Kidney (tissue), 22 donors: ENCODE results near the gene GRB10. TPM values are rescaled to one million over a fixed set of nuclear protein-coding genes. Genes with fewer than 3 reads are reported as not detected.

Experiments used
- DNase-seq, 5 donors: peaks; one replicate each; pipeline ENCODE4 v3.0.0-alpha.2; 2013 to 2020
- FAIRE-seq: peaks from 2 replicates; lab custom pipeline; 2012; peaks lifted over from hg19 to GRCh38; lab: Jason Lieb, UNC
- H3K27ac ChIP-seq, 2 donors: one replicate each; pipeline ENCODE4 v1.7.0; 2013; ENCODE audit warnings: low read depth in 2 of 2, low read length in 2 of 2, inconsistent platforms in 1 of 2
- H3K27me3 ChIP-seq: one replicate; pipeline ENCODE4 v1.7.1; 2013; ENCODE audit warnings: low read length, inconsistent platforms; ENCODE audit not compliant: control insufficient read depth, insufficient read depth
- H3K36me3 ChIP-seq, 3 donors: one replicate each; pipeline versions ENCODE4 v1.7.0 to v1.7.1; 2013; ENCODE audit warnings: low read length in 3 of 3, control low read depth in 1 of 3, inconsistent platforms in 1 of 3; ENCODE audit not compliant: insufficient read depth in 3 of 3, control insufficient read depth in 2 of 3
- H3K4me1 ChIP-seq, 3 donors: one replicate each; pipeline versions ENCODE4 v1.7.0 to v1.7.1; 2013; ENCODE audit warnings: low read length in 3 of 3, inconsistent platforms in 1 of 3, low read depth in 1 of 3; ENCODE audit not compliant: control insufficient read depth in 2 of 3, insufficient read depth in 2 of 3
- H3K4me3 ChIP-seq, 3 donors: one replicate each; pipeline versions ENCODE4 v1.7.0 to v1.8.1; 2013; ENCODE audit warnings: low read length in 3 of 3, control low read depth in 1 of 3, inconsistent platforms in 1 of 3
- H3K9ac ChIP-seq, 3 donors: one replicate each; pipeline versions ENCODE4 v1.7.0 to v1.7.1; 2013; ENCODE audit warnings: low read length in 3 of 3, control low read depth in 1 of 3, inconsistent platforms in 1 of 3
- H3K9me3 ChIP-seq, 3 donors: one replicate each; pipeline versions ENCODE4 v1.7.0 to v1.7.1; 2013; ENCODE audit warnings: low read length in 3 of 3, control low read depth in 1 of 3, inconsistent platforms in 1 of 3; ENCODE audit not compliant: control insufficient read depth in 2 of 3, insufficient read depth in 1 of 3
- intact Hi-C: fragments of 100-400 bp; cut with DNase I; formaldehyde crosslinking; loops from one replicate; pipeline ENCODE4 v1.11.1; 2022
- long read RNA-seq, 10 donors: library from polyadenylated mRNA in 1 of 10; unstranded in 1 of 10; transcript quantifications; one replicate each; pipeline ENCODE4 v2.0.0 and lab custom pipeline, GENCODE V29; 2021 to 2026
- polyA plus RNA-seq: library from polyadenylated mRNA; stranded (reverse); fragments of 350-450 nt; fragmentation: Illumina TruSeq; extraction: RNeasy Lipid Tissue Mini Kit (QIAGEN cat#74804); gene quantifications from one replicate; pipeline ENCODE4 v1.2.3, GENCODE V29; 2014; ENCODE audit warnings: low read depth, low replicate concordance; ENCODE audit not compliant: insufficient read depth
- total RNA-seq: library from RNA; stranded (reverse); fragmentation: NEBNext Ultra II Directional; extraction: Animal tissue kit (Norgen Biotek cat#: 25700); gene quantifications from one replicate; pipeline ENCODE4 v1.2.1, GENCODE V29; 2021
- TF ChIP-seq, protein P1 (sequence below): IDR thresholded peaks from 3 replicates; pipeline ENCODE4 v1.5.1; 2012; ENCODE audit warnings: mild to moderate bottlenecking, moderate library complexity, borderline replicate concordance; ENCODE audit not compliant: insufficient read depth; ENCODE audit errors: extremely low read depth
- donor health status: control.
- donor health status: control.
- donor health status: control.
- donor health status: control.
- donor health status: control.
- donor health status: DM: yes; HTN: yes; CAD: no.
- donor health status: Normal renal cell carcinoma (clear cell type).

The GRB10 gene
- total RNA-seq (57.8 TPM), polyA plus RNA-seq (32.3 TPM)
- long read RNA-seq, donor 1, partial matches to known transcripts: 0 of 1 reads
- long read RNA-seq, donor 1, other reads (novel, unspliced or antisense): 0 of 1 reads
- long read RNA-seq, donor 2: 0 reads
- long read RNA-seq, donor 3: 0 reads
- long read RNA-seq, donor 4, full-length matches to known transcripts: 5 of 5 reads
- long read RNA-seq, donor 4, partial matches to known transcripts: 0 of 5 reads
- long read RNA-seq, donor 4, other reads (novel, unspliced or antisense): 0 of 5 reads
- long read RNA-seq, donor 5: 0 reads
- long read RNA-seq, donor 6, partial matches to known transcripts: 0 of 1 reads
- long read RNA-seq, donor 6, other reads (novel, unspliced or antisense): 0 of 1 reads
- long read RNA-seq, donor 7, full-length matches to known transcripts: 8 of 37 reads
- long read RNA-seq, donor 7, partial matches to known transcripts: 11 of 37 reads
- long read RNA-seq, donor 7, other reads (novel, unspliced or antisense): 18 of 37 reads
- long read RNA-seq, donor 8, full-length matches to known transcripts: 2 of 2 reads
- long read RNA-seq, donor 8, partial matches to known transcripts: 0 of 2 reads
- long read RNA-seq, donor 8, other reads (novel, unspliced or antisense): 0 of 2 reads
- long read RNA-seq, donor 9, partial matches to known transcripts: 0 of 1 reads
- long read RNA-seq, donor 9, other reads (novel, unspliced or antisense): 0 of 1 reads
- long read RNA-seq, donor 10: 0 reads

DNA sequence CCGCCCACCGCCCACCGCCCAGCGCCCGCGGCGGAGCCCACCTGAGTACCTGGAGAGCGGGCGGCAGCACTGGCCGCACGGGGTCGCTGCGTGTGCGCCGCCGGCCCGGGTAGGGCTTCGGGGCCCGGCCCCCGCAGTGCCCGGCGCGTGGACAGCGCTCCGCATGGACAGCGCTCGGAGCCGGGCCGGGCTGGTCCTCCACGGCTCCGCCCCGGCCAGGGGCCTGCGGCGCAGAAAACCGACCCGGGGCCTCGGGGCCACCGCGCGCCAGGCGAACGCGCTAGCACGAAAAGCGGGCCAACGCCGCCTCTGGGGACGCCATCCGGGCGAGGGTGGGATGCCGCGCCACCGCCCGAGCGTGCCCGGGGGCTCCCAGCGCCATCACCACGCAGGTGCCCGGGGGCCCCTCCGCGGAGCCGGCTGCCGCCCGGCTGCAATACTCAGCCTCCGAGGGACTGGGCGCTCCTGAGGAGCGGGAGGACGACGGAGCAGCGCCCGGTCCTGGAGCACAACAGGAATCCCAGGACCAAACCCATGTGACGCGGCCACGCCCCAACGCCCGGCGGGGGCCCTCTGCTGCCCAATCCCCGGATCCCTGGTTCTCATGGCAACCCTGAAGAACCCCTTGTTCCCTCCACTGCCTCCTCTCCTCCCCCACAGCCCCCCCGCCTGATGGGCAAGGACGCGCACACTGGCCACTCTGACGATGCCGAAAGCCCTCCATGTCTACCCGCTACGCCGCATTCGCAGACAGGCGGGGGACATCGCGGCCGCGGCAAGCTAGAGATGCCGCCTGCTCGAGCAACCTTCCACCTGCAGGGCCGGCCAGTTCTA, at the start of gene GRB10:
Gene GRB10 (minus strand): TSS at position 522 of the 834 bp plus-strand sequence. CDS start 50,574 bp downstream, outside the sequence.
- Histone ChIP-seq H3K4me3 (peak within 1 kb of the TSS; percentile 9 to 54 (median 22)), H3K4me1 (peaks cover 0 to 26% (median 26%) of the 10 kb centered on the region in 3 donors), H3K9ac (no peak within 1 kb of the TSS), H3K27me3 (no peaks in the 10 kb centered on the region), H3K36me3 (no peaks in the 10 kb centered on the region), H3K27ac (no peak within 1 kb of the TSS), H3K9me3 (no peaks in the 10 kb centered on the region)
- TF ChIP-seq, protein P1, sequence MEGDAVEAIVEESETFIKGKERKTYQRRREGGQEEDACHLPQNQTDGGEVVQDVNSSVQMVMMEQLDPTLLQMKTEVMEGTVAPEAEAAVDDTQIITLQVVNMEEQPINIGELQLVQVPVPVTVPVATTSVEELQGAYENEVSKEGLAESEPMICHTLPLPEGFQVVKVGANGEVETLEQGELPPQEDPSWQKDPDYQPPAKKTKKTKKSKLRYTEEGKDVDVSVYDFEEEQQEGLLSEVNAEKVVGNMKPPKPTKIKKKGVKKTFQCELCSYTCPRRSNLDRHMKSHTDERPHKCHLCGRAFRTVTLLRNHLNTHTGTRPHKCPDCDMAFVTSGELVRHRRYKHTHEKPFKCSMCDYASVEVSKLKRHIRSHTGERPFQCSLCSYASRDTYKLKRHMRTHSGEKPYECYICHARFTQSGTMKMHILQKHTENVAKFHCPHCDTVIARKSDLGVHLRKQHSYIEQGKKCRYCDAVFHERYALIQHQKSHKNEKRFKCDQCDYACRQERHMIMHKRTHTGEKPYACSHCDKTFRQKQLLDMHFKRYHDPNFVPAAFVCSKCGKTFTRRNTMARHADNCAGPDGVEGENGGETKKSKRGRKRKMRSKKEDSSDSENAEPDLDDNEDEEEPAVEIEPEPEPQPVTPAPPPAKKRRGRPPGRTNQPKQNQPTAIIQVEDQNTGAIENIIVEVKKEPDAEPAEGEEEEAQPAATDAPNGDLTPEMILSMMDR: peak; percentile 33
- FAIRE-seq (no peak), DNase-seq (peak; percentile 42 to 81 (median 63))
- intact Hi-C loops: no loop called here

DNA sequence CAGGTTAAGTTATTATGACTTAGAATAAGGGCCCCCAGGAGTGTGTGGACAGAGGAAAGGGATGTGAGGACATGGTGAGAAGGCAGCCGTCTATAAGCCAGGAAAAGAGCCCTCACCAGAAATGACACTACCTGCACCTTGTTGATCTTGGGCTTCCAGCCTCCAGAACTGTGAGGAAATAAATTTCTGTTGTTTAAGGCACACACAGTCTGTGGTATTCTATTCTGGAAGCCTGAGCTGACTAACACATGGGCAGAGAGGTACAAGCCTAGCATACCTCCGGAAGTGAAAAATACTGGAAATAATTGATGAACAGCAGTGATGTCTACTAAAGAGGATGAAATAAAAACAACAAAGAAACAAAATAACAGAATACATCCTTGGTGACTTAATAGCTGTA, 46.1 kb upstream of the GRB10 start:
- H3K27ac ChIP-seq: no peak overlapping the region
- intact Hi-C loops: no loop called here
- TF ChIP-seq, protein P1: no peak
- FAIRE-seq: no peak
- no peaks in the 10 kb centered on the region for H3K36me3 ChIP-seq
- no peak overlapping the region for H3K4me3 ChIP-seq
- H3K4me1 ChIP-seq: no peaks in the 10 kb centered on the region
- no peaks in the 10 kb centered on the region for H3K27me3 ChIP-seq
- DNase-seq: no peak
- no peak overlapping the region for H3K9ac ChIP-seq
- no peaks in the 10 kb centered on the region for H3K9me3 ChIP-seq

DNA sequence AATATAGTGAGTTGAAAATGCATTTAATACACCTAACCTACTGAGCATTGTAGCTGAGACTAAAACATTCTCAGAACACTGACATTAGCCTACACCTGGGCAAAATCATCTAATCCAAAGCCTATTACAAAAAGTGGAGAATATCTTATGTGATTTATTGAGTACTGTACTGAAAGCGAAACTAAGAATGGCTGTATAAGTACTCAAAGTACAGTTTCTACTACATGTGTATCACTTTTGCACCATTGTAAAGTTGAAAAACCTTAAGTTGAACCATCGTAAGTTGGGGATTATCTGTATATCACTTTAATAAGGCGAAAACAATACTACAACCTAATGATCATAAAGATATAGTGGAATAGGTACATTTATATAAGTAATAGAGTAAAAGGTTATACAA, 45.4 kb upstream of the GRB10 start:
- no peaks in the 10 kb centered on the region for H3K36me3 ChIP-seq
- FAIRE-seq (no peak), DNase-seq (no peak)
- no peaks in the 10 kb centered on the region for H3K27me3 ChIP-seq
- H3K4me3 ChIP-seq: no peak overlapping the region
- no peak overlapping the region for H3K9ac ChIP-seq
- no peaks in the 10 kb centered on the region for H3K9me3 ChIP-seq
- TF ChIP-seq, protein P1: no peak
- no peaks in the 10 kb centered on the region for H3K4me1 ChIP-seq
- H3K27ac ChIP-seq: no peak overlapping the region
- intact Hi-C loops: no loop called here
